COR-L47 (cell line): ENCODE data around the gene ZNG1A.
"Not testable (repeated sequence)": the region's sequence is repeated elsewhere in the genome, so short reads cannot be mapped to it uniquely, and the experiment has no call there.

Source experiments
- DNase-seq: peaks from one replicate; lab custom pipeline; 2025; lab: John Stamatoyannopoulos, UW

ZNG1A gene

DNA sequence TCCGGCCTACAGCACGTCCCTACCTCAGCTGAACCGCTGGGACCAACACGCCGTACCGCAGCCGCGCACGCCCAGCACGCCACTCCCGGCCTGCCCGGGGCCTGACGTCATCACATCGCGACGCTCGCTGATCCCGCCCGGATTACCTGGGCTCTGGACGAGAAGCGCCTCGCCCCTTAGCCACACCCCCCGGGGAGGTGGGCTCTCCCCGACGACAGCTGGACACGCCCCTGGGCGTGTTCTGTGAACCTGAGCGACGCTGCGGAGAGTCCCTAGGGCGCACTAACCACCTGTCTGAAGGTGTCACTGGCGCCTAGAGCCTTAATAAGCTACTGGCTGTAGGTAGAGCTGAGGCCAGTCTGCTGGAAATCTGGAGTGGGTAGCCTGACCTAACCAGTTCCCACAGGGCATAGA, at the start of gene ZNG1A:
Gene ZNG1A, minus strand, starts transcription at position 87 of the 414 bp plus-strand sequence. CDS start 87 bp downstream, outside the sequence.
- DNase-seq, result not testable (repeated sequence)

DNA sequence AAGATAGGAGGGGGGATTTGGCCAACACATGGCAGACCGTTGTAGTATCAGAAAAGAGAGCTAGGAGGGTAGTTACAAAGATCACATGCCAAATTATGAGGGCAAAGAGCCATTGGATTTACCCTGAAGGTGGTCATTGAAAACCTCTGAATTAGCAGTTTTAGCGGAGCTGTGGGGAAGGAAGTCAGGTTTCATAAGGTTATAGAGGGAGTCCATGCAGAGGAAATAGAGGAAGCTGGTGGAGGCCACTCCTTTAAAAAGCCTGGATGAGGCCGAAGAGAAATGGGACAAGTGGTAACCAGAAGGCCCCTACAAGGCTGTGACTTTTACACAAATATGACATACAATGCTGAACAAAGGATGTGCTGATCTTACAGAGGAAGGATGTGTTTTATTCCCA, 49.0 kb upstream of the ZNG1A start:
- no peak for DNase-seq

DNA sequence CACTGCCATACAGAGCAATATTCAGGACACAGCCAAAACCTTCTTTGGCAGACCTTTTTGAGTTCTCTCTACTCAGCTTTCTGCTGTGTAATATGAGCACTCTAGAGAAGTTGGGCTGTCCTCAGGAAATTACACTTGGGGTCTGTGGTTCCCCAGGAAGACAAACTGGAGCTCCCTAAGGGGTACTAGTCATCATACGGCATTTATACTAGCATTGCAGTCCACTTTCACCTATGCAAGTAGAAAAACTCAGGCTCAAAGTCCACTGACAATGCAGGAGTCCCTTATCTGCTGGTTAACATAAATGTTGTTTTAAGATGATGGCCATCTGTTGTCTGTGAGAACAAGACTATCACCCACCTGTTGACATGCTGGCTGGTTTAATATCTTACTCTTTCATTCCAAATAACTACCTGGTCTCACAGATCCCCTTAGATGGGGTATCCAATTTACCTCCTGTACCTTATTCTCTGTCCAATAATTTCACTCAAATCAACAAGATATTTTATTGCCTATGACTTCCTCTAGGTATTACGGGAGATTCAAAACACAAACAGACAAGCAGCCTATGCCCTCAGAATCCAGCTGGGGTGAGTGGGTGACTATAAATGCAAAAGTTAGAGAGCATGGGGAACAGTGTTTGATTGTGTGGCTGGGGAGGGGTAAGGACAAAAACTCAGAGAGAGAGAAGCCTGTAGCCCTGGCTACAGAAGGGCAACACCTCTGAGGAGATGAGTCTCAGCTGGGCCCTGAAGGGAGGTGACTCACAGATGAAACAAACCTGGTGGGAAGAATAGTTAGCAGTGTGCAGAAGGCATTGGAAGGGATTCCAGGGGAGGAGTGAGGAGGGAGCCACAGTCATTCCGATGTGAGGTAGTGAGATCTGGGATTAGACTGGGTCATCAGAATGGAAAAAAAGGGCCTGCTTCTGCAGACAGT, 46.0 kb upstream of the ZNG1A start:
- DNase-seq, result no peak

DNA sequence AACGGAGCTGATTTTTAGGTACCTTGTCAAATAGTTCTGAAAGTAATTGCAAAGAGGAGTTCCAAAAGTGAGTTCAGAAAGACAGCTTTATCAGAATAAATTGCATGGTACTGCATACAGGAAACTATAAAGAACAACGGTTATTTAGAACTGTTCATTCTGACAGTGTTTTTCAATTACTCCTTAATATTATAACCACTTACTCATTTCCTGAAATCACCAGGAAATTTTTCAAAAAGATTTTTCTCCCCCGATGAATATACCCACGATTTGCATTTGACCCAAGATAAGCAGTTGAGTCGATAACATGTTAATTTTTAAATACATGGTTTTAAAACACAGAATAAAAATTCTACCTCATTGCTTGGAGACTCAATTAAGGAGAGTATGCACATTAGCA, 45.2 kb upstream of the ZNG1A start:
- no peak for DNase-seq

DNA sequence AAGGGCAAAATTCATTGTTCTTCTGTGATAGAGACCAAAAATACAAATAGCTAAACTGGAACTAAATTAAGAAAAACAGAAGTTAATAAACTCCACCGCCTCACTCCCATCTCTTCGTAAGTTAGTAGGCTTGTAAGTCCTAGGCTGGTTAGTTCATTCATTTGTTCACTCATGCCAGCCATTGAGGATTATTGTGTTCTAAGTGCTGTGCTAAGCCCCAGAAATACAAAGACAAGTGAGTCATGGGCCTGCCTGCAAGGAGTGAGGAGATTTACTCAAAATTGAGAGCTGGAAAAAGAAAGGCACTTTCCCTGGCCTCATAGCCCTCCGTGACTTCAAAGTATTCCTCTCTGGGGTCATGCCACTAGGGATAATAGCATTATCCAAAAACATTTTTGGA, 44.3 kb upstream of the ZNG1A start:
- no peak for DNase-seq

DNA sequence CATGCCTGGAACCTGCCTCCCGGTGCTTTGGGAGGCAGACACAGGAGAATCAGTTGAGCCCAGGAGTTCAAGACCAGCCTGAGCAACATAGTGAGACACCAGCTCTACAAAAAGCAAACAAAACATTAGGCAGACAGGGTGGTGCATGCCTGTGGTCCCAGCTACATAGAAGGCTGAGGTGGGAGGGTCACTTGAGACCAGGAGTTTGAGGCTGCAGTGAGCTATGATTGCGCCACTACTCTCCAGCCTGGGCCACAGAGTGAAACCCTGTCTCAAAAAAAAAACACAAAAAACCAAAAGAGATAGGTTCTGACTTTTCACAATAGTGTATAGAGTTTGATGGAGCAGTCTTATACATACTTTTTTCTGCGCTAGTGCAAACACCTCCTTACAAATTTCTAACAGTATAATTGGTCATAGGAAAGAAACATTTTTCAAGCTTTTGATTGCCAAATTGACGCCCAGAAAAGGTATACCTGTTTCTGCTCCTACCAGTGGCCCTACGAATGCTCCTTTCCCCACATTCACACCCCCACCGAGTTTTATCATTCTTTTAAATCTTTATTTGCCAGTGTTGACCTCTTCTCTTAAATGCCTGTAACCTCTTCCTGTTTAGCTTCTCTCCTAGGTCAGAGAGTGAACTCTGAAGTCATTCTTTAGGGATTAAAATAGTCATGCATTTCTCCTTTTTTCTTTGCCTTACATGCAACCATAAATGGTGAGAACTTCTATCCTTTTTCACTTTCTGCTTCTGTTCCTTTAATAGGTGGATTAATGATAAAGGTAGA, 43.3 kb upstream of the ZNG1A start:
- DNase-seq, result no peak

DNA sequence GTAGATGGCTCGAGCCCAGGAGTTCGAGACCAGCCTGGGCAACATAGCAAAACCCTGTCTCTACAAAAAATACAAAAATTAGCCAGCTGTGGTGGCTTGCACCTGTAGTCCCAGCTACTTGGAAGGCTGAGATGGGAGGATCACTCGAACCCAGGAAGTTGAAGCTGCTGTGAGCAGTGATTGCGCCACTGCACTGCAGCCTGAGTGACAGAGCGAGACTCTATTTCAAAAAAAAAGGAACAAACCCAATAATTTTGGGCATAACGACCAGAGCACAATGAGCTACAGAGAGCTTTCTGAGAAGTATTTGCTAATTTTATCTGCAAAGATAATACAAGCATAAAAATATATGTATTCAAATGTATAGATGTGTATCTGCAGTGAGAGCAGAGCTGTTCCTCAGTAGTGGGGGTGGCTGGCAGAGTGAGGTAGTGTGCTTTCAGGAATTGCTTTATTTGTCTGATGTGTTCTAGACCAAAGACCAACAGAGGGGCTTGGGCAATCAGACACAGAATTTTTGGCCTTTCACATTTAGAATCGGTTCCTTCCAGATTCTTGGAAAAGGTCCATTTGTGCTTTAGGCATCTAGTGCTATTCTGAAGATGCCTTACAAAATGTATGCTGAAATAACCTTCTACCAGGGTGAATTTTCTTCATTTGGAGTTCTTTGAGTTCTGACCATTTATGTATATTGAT, 41.0 kb upstream of the ZNG1A start:
- no peak for DNase-seq

DNA sequence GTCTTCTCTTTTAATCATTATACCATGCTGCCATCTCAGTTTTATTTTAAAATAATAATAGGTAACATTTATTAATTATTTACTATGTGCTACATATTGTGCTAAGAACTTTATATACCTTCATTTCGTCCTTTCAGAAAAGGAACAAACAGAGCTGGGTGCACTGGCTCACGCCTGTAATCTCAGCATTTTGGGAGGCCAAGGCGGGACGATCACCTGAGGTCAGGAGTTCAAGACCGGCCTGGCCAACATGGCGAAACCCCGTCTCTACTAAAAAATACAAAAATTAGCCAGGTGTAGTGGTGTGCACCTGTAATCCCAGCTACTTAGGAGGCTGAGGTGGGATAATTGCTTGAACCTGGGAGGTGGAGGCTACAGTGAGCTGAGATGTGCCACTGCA, 40.2 kb upstream of the ZNG1A start:
- DNase-seq, result not testable (repeated sequence)

DNA sequence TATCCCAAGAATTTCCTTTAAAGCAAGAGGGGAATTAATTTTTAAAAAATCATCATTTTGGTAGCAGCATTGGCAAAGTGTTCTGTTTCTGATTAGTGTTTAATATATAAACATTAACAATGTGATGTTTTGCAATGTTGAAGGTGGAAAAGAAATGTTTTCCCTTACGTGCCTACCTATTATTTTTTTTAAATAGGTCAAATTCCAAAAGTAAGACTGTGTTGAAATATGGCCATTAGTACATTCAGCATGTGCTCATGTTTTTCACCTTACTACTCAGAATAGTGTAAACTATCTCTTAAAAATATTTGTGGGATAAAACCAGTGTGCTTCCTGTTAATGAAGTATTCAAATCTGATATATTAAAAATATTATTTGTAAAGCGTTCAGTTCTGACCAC, 39.1 kb upstream of the ZNG1A start:
- DNase-seq, result no peak

DNA sequence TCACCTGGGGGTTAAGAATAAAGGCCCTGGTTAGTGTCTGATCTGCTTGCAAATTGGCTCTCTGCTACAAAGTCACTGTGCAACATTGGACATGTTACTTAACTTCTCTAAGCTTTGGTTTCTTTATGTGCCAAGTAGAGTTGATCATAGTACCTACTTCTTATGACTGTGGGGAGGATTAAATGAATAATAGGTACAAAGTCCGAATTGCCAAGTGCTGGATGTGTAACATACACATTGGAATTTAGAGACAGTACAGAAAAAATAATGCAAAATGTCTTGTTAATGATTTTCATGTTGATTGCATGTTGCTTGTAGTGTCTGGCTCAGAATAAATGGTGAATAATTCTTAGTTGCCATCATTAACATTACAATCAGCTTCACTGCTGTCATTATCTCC, 38.0 kb upstream of the ZNG1A start:
- DNase-seq, result no peak

DNA sequence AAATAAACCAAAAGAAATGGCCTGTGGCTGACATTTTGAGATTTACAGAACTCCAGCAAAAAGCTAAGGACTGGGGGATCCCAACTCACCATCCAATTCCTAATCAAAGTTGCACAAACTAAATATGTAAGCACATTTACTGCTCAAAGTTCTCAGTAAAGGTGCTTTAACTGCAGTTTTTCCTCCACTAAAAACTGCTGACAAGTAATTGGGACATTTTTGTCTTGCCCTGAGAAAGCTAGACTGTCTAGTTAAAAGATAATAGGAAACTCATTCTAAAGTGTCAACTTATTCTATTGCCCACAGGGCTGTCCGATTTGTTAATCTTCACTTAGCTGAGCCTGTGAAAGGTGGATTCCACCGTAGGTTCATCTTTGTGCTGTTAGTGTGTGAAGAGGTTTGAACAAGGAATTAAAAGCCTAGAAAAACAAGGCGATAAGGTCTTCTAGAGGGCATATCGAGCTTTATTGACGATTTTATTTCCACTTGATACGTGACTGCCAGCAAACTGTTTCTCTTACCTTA, 36.8 kb upstream of the ZNG1A start:
- no peak for DNase-seq

DNA sequence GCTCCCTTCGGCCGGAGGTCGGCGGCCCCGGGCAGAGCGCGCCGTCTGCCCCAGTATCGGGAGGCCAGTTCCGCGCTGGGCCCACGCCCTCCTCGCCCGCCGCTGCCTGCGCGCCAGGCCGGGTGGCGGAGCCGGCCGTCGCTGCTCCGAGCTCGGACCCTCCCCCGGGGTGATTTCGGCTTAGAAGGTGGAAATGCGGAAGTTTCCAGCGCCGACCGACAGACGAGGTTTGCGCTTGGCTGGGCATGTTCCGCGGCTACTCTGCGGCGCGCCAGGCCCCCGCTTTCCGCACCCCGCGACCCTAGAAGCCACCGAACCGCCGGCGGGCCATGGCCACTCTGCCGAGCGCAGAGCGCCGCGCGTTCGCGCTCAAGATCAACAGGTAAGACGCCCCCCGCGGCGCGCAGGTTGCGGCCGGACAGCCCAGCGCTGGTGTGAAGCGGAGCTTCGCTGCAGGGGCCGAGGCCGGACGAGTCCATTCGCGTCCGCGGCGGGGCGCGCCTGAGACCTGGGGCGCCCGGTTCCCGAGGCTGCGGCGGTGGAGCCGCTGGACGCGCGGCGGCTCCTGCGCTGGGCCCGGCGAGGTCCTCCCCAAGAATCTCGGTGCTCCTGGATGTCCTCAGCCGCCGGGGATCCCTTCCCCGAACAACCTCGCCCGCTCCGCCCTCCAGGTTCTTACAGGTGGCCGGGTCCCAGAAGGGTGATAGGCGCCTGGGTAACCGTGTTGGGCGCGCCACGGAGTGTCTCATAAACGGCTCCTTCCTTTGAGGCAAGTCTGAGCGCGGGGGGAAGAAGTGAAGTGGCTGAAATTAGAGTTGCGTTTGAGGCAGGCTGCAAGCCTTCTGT, 36.0 kb upstream of the ZNG1A start, which contains the start of gene DOCK8:
Gene DOCK8, plus strand, starts transcription at position 218 of the 846 bp plus-strand sequence. Its CDS starts 112 bp downstream, at position 330.
- no peak for DNase-seq

DNA sequence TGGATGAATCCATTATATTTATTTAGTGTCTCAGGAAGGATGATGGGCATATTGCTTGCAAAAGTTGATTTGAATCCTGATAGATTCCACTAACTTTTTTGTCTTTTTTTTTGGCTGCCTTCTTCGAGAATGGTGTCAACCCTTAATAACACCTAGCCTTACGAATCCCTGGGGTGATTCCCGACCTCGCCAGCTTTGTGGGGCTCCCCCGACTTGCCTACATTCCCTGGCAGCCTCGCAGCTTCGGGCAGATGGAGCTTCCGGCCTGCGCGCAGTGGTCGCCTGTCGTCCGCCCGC, 35.4 kb upstream of the ZNG1A start:
- DNase-seq, result no peak

DNA sequence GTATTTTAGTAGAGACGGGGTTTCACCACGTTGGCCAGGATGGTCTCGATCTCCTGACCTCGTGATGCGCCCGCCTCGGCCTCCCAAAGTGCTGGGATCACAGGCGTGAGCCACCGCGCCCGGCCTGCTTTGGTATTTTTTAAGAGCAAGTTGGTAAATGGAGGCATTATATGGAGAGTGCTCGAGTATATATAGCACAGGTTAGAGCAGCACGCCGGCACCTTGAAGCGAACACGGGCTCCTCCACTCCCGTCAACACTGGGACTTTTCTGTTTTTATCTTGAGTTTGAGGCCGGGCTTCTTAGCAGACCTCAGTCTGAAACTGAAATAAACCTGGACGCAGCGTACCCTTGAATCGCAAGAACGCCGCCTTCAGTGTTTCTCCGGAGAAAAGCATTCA, 35.0 kb upstream of the ZNG1A start:
- not testable (repeated sequence) for DNase-seq

DNA sequence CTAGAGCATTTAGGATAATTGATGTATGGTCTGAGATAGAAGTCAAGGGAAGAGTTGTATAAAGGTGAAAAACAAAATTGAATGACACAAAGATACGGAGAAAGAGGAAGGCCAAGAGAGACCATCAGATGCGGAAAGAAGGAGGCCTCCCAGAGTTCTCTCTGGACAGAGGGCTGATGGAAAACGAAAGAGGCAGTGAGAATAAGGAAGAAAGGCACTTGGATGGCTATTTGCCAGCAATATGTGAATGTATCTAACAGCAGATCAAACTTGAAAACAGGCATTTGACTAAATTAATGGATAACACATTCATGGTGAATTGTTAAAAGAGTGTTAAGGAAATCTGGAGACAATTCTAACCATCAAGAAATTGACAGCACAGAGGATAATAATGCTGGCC, 33.4 kb upstream of the ZNG1A start:
- no peak for DNase-seq

DNA sequence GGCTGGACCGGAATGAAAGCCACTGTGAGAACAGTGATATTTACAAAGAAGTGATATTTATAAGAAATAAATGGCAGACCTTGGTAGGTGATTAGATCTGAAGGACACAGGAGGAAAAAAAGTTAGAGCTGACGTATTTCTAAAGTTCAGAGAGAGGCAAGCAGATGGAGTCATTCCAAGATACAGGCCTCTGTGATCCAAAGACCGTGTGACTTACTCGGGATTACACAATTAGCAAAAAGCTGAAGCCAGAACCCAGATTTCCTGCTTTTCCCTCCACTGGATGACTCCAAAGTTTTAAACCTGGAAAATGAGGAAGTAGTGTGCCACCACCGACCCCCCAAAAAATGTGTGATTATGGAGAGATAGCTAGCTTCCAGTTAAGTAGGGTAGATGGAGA, 32.7 kb upstream of the ZNG1A start:
- no peak for DNase-seq

DNA sequence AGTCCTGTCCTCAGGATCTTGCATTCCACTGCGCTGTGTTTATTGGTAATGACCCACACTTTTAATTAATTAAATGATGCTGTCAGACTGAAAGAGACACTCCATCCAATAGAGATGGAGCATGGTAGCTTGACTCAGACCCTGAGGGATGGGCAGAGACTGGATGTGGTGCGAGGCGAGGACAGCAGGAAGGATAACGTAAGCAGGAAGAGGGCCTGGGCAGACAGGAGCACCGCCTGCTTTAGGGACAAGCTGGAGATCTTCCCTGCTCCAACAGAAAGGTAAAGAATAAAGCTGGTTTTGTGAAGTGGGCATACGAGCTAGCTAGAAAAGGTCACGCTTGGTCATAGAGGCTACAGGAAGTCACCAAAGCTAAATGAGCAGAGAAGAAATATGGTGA, 32.2 kb upstream of the ZNG1A start:
- no peak for DNase-seq

DNA sequence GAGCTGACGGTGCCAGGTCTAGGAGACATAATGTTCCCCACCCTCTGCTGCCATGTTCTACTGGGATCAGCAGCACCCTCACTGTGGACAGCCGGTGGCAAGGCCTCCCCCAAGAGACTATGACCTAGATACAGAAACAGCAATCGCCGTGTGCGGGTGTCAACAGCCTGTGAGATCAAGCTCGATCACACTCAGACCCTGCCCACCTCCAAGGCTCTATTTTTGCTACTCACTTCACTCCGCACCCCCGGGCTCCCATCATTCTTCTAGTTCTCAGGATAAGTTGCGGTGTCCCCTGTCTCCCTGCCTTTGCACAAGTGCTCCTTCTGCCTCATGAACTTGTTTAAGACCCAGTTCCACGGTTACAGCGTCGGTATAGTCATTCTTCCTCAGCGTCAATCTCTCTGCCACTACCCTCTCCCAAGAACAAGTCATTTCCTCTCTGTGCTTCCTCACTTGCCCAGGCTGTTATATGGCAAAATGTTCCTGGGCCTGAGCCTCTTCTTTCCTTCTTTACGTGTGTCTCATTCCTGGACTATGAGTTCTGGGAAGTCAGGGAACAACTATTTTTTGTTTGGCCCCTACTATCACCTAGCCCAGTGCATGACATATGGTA, 30.4 kb upstream of the ZNG1A start:
- DNase-seq, result no peak

DNA sequence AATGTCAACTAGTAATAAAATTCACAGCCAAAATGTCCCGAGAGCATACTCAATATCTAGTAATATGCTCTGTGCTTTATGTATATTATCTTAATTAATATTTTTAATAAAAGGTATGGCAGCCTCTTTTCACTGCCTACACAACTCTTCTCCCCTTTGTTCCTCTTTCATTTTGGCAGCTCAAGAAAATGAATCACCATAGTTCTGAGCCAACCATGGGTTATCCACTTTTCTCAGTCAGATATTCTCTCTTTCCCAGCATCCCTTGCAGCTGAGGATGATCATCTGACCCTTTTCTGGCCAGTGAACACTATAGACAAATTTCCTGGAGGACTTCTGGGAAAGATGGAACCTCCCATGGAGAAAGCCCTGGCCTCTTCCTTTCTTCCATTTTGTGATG, 27.6 kb upstream of the ZNG1A start:
- DNase-seq, result no peak

DNA sequence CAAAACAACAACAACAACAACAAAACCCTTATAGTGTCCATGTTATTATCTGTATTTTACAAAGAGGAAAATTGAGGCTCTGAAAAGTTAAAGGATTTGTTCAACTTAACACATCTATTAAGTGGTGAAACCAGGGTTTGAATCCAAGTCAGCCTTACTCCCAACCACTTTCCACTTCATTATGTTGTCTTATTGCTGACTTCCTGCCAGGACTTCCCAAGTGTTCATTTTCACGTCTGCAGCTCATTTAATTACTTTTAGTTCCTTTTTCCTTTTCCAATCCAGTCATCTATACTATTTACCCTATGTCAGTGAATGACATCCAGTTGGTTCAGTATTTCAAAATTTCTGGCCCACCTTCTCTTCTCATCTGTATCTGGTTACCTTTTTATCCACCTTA, 20.7 kb upstream of the ZNG1A start:
- not testable (repeated sequence) for DNase-seq
